ENCODE measurements around the gene LCLAT1.
A peak's percentile ranks its signal among the peaks of the same experiment; 100 is the strongest.
"Not testable (repeated sequence)": the region's sequence is repeated elsewhere in the genome, so short reads cannot be mapped to it uniquely, and the experiment has no call there.

LCLAT1 gene

GRCh38 chr2:30492185-30492584, 45.1 kb downstream of the LCLAT1 start:
- no peak for DNase-seq

GRCh38 chr2:30492619-30493018, 45.6 kb downstream of the LCLAT1 start:
- no peak for DNase-seq

- DNase-seq = no peak
Measured at GRCh38 chr2:30493440-30493839, 46.4 kb downstream of the LCLAT1 start.

GRCh38 chr2:30495896-30496295, 48.9 kb downstream of the LCLAT1 start:
- DNase-seq = not testable (repeated sequence)

GRCh38 chr2:30499681-30500080, 52.6 kb downstream of the LCLAT1 start:
- DNase-seq = no peak

GRCh38 chr2:30500699-30501098, 53.7 kb downstream of the LCLAT1 start:
- DNase-seq = no peak

GRCh38 chr2:30502310-30502709, 55.3 kb downstream of the LCLAT1 start:
- no peak for DNase-seq

GRCh38 chr2:30503007-30503694, 56.1 kb downstream of the LCLAT1 start:
- no peak for DNase-seq

GRCh38 chr2:30503695-30504052, 56.6 kb downstream of the LCLAT1 start:
- no peak for DNase-seq

- DNase-seq = no peak
Measured at GRCh38 chr2:30504731-30505130, 57.7 kb downstream of the LCLAT1 start.

GRCh38 chr2:30505500-30506180, 58.6 kb downstream of the LCLAT1 start:
- DNase-seq = no peak

- DNase-seq = not testable (repeated sequence)
Measured at GRCh38 chr2:30507460-30507859, 60.4 kb downstream of the LCLAT1 start.

GRCh38 chr2:30509716-30510115, 62.7 kb downstream of the LCLAT1 start:
- no peak for DNase-seq

GRCh38 chr2:30510409-30510808, 63.4 kb downstream of the LCLAT1 start:
- DNase-seq = no peak

GRCh38 chr2:30511122-30512083, 64.4 kb downstream of the LCLAT1 start:
- peak; percentile 60 to 80 for DNase-seq

GRCh38 chr2:30512243-30512886, 65.3 kb downstream of the LCLAT1 start:
- DNase-seq = no peak

- not testable (repeated sequence) for DNase-seq
Measured at GRCh38 chr2:30513649-30514048, 66.6 kb downstream of the LCLAT1 start.

- DNase-seq = no peak
Measured at GRCh38 chr2:30514134-30514847, 67.2 kb downstream of the LCLAT1 start.

- DNase-seq = no peak
Measured at GRCh38 chr2:30514848-30515435, 67.9 kb downstream of the LCLAT1 start.

- no peak for DNase-seq
Measured at GRCh38 chr2:30516166-30516565, 69.1 kb downstream of the LCLAT1 start.

GRCh38 chr2:30519796-30520195, 72.8 kb downstream of the LCLAT1 start:
- DNase-seq = no peak

- DNase-seq = no peak
Measured at GRCh38 chr2:30522421-30522820, 75.4 kb downstream of the LCLAT1 start.

Data from NCI-H526 (cell line).